HEK293T (cell line): Measurements from ENCODE around the gene ITGB1.

Experiments
- CTCF ChIA-PET: fragments of 350-600 bp; formaldehyde crosslinking; extraction: SDS; loops from one replicate; lab custom pipeline; 2021; ENCODE audit warnings: antibody characterized with exemption, inconsistent platforms; lab: Yijun Ruan, JAX
- POLR2A ChIA-PET: fragments of 350-600 bp; formaldehyde crosslinking; extraction: SDS; loops from one replicate; lab custom pipeline; 2020; ENCODE audit warnings: antibody characterized with exemption, inconsistent platforms; lab: Yijun Ruan, JAX
- DNase-seq: peaks from one replicate; pipeline ENCODE4 v3.0.0; 2012; ENCODE audit warnings: mixed read lengths; ENCODE audit errors: extremely low spot score
- ARNT ChIP-seq: fragments of 450-650 bp; IDR thresholded peaks from 2 replicates; pipeline ENCODE4 v1.6.1; 2017; ENCODE audit warnings: mild to moderate bottlenecking
- BHLHE40 ChIP-seq: fragments of 450-650 bp; IDR thresholded peaks from 2 replicates; pipeline ENCODE4 v1.6.1; 2016; ENCODE audit warnings: mild to moderate bottlenecking, moderate library complexity, borderline replicate concordance
- CTBP1 ChIP-seq: fragments of 450-650 bp; IDR thresholded peaks from 2 replicates; pipeline ENCODE4 v1.6.1; 2016; ENCODE audit warnings: borderline replicate concordance
- ELF4 ChIP-seq: fragments of 450-650 bp; IDR thresholded peaks from 2 replicates; pipeline ENCODE4 v1.6.1; 2017; ENCODE audit warnings: antibody characterized with exemption
- FOXA1 ChIP-seq: fragments of 450-650 bp; IDR thresholded peaks from 2 replicates; pipeline ENCODE4 v1.6.1; 2016; ENCODE audit warnings: mild to moderate bottlenecking
- FOXK2 ChIP-seq: fragments of 450-650 bp; IDR thresholded peaks from 2 replicates; pipeline ENCODE4 v1.6.1; 2016; ENCODE audit warnings: mild to moderate bottlenecking
- FOXM1 ChIP-seq: fragments of 450-650 bp; IDR thresholded peaks from 2 replicates; pipeline ENCODE4 v1.6.1; 2017; ENCODE audit warnings: mild to moderate bottlenecking, borderline replicate concordance
- HDGF ChIP-seq: fragments of 450-650 bp; IDR thresholded peaks from 2 replicates; pipeline ENCODE4 v1.6.1; 2017; ENCODE audit warnings: antibody characterized with exemption, borderline replicate concordance
- L3MBTL2 ChIP-seq: fragments of 450-650 bp; conservative IDR thresholded peaks from 2 replicates; pipeline ENCODE4 v1.6.1; 2016; ENCODE audit warnings: mild to moderate bottlenecking
- LEF1 ChIP-seq: fragments of 450-650 bp; IDR thresholded peaks from 2 replicates; pipeline ENCODE4 v1.6.1; 2017; ENCODE audit warnings: mild to moderate bottlenecking, borderline replicate concordance
- NFRKB ChIP-seq: fragments of 450-650 bp; IDR thresholded peaks from 2 replicates; pipeline ENCODE4 v1.6.1; 2016; ENCODE audit warnings: mild to moderate bottlenecking, moderate library complexity
- SP1 ChIP-seq: fragments of 450-650 bp; IDR thresholded peaks from 2 replicates; pipeline ENCODE4 v1.6.1; 2017
- SUZ12 ChIP-seq: fragments of 450-650 bp; IDR thresholded peaks from 2 replicates; pipeline ENCODE4 v1.6.1; 2016; ENCODE audit warnings: mild to moderate bottlenecking
- TARDBP ChIP-seq: fragments of 450-650 bp; IDR thresholded peaks from 2 replicates; pipeline ENCODE4 v1.6.1; 2016
- ZNF384 ChIP-seq: fragments of 450-650 bp; IDR thresholded peaks from 2 replicates; pipeline ENCODE4 v1.6.1; 2016
- TF ChIP-seq, protein P1 (sequence below): fragments of 450-650 bp; IDR thresholded peaks from 2 replicates; pipeline ENCODE4 v1.6.1; 2016

ITGB1 gene

DNA sequence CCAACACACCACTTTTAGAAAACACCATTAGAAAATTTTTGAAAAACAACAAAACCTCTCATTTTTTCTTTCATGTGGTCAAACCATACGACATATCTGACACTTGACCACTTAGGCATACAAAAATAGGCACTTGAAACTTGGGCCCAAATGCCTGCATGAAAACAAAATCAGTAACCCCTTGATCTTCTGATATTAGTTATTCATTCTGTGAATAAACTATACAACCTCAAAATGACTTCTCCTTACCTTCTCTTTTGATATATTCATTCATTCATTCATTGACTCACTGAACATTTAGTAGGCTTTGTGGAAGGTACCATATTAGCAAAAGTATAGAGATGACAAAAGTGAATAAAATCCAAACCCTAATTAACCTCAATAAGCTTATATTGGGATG is 26.4 kb downstream of the ITGB1 start:
- ChIA-PET CTCF (no interaction called here), POLR2A (no interaction called here)
- TF ChIP-seq FOXM1 (no peak), L3MBTL2 (no peak), TARDBP (no peak), NFRKB (no peak), BHLHE40 (no peak), FOXK2 (no peak), FOXA1 (no peak)
- TF ChIP-seq, protein P1, sequence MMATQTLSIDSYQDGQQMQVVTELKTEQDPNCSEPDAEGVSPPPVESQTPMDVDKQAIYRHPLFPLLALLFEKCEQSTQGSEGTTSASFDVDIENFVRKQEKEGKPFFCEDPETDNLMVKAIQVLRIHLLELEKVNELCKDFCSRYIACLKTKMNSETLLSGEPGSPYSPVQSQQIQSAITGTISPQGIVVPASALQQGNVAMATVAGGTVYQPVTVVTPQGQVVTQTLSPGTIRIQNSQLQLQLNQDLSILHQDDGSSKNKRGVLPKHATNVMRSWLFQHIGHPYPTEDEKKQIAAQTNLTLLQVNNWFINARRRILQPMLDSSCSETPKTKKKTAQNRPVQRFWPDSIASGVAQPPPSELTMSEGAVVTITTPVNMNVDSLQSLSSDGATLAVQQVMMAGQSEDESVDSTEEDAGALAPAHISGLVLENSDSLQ: no peak
- no peak for DNase-seq

DNA sequence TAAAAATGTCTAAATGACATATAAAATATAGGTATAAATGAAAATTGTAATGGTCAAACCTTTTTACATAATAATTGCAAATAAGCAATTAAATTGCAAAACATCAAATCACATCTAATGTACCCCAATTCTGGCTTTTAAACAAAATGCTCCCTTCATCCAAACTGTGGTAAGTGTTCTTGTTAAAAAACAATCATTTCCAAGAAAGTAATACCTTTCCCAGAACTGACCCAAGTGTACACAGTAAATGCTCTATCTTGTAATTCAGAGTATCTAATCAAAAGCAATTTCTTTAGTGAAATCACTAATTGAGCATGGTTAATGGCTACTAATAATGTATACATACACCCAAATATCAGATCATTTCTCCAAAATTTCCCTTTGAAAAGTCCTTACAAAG is 28.0 kb downstream of the ITGB1 start:
- no peak for DNase-seq
- TF ChIP-seq ELF4: no peak
- TF ChIP-seq, protein P1: no peak
- no peak for TF ChIP-seq TARDBP
- TF ChIP-seq FOXK2: no peak
- ChIA-PET POLR2A (no interaction called here), CTCF (no interaction called here)

DNA sequence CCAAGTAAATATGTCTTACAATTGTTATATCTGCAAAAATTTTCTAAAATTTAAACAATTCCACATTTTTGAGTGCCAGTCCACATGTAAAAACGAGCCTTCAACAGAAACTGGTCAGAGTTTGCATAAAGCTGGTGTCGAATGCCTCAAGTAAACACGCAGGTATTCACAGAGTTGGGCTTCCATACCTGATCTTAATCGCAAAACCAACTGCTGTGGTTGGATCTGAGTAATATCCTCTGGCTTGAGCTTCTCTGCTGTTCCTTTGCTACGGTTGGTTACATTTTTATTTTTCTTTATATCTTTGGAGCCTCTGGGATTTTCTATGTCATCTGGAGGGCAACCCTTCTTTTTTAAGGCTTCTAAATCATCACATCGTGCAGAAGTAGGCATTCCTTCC is 28.4 kb downstream of the ITGB1 start:
- ChIA-PET POLR2A (no interaction called here), CTCF (no interaction called here)
- no peak for DNase-seq
- no peak for TF ChIP-seq ZNF384
- no peak for TF ChIP-seq ELF4
- TF ChIP-seq HDGF: no peak
- no peak for TF ChIP-seq FOXK2
- TF ChIP-seq, protein P1: no peak
- TF ChIP-seq SP1: no peak
- TF ChIP-seq LEF1: no peak
- TF ChIP-seq FOXA1: no peak
- TF ChIP-seq FOXM1: no peak
- no peak for TF ChIP-seq TARDBP
- TF ChIP-seq BHLHE40: no peak
- no peak for TF ChIP-seq ARNT
- TF ChIP-seq NFRKB: no peak
- no peak for TF ChIP-seq L3MBTL2
- no peak for TF ChIP-seq SUZ12

DNA sequence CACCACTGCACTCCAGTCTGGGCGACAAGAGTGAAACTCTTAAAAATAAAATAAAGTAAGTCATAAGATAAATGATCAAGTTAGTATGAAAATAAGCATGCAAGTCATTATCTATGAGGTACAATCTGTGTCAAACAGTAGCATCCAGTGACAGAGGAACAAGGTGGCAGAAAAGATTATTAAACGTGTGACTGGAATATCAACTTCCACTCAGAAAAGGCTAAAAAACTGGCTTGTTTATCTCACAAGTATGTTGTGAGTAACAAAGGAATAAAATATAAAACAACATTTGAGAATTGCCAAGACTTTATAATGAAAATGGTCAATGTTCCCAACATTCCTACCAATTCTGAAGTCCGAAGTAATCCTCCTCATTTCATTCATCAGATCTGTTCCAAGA is 30.3 kb downstream of the ITGB1 start:
- TF ChIP-seq L3MBTL2 (no peak), FOXA1 (no peak), SP1 (no peak), ZNF384 (no peak), FOXM1 (no peak), BHLHE40 (no peak), SUZ12 (no peak), ELF4 (no peak), ARNT (no peak), CTBP1 (no peak), LEF1 (no peak), TARDBP (no peak), HDGF (no peak), NFRKB (no peak), FOXK2 (no peak)
- TF ChIP-seq, protein P1: no peak
- DNase-seq: no peak
- ChIA-PET POLR2A (no interaction called here), CTCF (no interaction called here)

DNA sequence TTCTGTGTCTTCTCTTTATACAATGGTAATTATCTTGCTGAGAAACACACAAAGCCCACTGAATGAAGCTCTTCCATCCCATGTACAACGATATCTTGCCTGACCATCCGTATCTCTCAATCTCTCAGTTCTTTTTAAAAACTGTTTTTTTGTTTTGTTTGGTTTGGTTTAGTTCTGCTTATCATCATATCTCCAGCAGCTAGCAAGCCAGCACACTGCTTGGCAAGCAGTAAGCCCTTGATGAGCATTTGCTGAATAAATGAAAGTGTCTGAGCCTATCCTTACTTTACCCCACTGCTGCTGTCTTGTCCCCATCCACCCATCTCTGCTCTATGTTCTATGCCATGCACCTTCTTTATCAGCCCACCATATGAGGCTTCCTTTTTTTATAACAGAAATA is 34.2 kb downstream of the ITGB1 start:
- no peak for DNase-seq
- ChIA-PET CTCF (no interaction called here), POLR2A (no interaction called here)
- TF ChIP-seq LEF1 (no peak), TARDBP (no peak), ZNF384 (no peak), BHLHE40 (no peak)

DNA sequence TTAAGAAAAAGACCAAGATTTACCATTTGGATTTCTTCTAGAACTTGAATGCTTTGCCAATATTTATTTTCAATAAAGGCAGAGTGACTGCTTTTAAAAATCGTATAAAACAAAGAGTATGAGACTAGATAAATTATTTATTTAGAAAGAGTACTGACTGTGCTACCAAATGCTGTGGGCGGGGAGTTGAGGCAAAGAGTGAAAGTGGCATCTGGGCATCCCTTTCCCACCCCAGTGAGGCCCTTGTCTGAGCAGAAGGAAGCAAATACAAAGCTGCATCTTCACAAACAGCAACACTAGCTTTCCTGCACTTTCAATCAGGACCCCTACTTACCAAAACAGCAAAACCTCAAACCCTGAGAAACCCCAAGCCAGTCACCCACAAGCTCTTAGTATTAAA is 34.9 kb downstream of the ITGB1 start:
- ChIA-PET POLR2A (no interaction called here), CTCF (no interaction called here)
- DNase-seq: no peak
- TF ChIP-seq SP1: no peak
- no peak for TF ChIP-seq TARDBP
- TF ChIP-seq L3MBTL2: no peak
- TF ChIP-seq FOXM1: no peak
- TF ChIP-seq ARNT: no peak
- TF ChIP-seq LEF1: no peak
- no peak for TF ChIP-seq FOXK2
- TF ChIP-seq ZNF384: no peak
- no peak for TF ChIP-seq SUZ12
- no peak for TF ChIP-seq HDGF
- no peak for TF ChIP-seq NFRKB
- no peak for TF ChIP-seq FOXA1
- TF ChIP-seq, protein P1: no peak
- no peak for TF ChIP-seq BHLHE40
- TF ChIP-seq CTBP1: no peak
